PC-9 (cell line): Measurements from ENCODE around the gene KIDINS220.

ENCODE experiments used
- EZH2 ChIP-seq: fragments of 200-600 bp; sonication (generic); IDR thresholded peaks from 2 replicates; pipeline ENCODE4 v1.8.0; 2017; ENCODE audit warnings: antibody characterized with exemption, low read depth
- TF ChIP-seq, protein P1 (sequence below): fragments of 200-600 bp; sonication (generic); conservative IDR thresholded peaks from 2 replicates; pipeline ENCODE4 v1.6.1; 2017; ENCODE audit warnings: mixed run types, antibody characterized with exemption, mild to moderate bottlenecking, moderate library complexity

GRCh38 chr2:8754106-8754776, 83.2 kb downstream of the KIDINS220 start:
- TF ChIP-seq EZH2, result no peak
- TF ChIP-seq, protein P1, sequence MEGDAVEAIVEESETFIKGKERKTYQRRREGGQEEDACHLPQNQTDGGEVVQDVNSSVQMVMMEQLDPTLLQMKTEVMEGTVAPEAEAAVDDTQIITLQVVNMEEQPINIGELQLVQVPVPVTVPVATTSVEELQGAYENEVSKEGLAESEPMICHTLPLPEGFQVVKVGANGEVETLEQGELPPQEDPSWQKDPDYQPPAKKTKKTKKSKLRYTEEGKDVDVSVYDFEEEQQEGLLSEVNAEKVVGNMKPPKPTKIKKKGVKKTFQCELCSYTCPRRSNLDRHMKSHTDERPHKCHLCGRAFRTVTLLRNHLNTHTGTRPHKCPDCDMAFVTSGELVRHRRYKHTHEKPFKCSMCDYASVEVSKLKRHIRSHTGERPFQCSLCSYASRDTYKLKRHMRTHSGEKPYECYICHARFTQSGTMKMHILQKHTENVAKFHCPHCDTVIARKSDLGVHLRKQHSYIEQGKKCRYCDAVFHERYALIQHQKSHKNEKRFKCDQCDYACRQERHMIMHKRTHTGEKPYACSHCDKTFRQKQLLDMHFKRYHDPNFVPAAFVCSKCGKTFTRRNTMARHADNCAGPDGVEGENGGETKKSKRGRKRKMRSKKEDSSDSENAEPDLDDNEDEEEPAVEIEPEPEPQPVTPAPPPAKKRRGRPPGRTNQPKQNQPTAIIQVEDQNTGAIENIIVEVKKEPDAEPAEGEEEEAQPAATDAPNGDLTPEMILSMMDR, result no peak
